ENCODE data around the gene ASTN2.
"Not testable (repeated sequence)": the region's sequence is repeated elsewhere in the genome, so short reads cannot be mapped to it uniquely, and the experiment has no call there.

DNA sequence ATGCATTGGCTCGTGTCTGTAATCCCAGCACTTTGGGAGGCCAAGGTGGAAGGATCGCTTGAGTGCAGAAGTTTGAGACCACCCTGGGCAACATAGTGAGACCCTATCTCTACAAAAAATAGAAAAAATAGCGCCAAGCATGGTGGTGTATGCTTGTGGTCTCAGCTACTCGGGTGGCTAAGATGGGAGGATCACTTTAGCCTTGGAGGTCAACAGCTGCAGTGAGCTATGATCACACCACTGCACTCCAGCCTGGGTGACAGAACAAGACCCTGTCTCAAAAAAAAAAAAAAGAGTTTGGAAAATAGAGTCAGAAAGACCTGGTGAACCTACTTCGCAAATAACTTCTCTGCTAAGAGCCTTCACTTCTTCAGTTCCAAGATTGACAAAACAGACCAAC lies 516.7 kb downstream of the ASTN2 start:
- TF ChIP-seq, protein P1, sequence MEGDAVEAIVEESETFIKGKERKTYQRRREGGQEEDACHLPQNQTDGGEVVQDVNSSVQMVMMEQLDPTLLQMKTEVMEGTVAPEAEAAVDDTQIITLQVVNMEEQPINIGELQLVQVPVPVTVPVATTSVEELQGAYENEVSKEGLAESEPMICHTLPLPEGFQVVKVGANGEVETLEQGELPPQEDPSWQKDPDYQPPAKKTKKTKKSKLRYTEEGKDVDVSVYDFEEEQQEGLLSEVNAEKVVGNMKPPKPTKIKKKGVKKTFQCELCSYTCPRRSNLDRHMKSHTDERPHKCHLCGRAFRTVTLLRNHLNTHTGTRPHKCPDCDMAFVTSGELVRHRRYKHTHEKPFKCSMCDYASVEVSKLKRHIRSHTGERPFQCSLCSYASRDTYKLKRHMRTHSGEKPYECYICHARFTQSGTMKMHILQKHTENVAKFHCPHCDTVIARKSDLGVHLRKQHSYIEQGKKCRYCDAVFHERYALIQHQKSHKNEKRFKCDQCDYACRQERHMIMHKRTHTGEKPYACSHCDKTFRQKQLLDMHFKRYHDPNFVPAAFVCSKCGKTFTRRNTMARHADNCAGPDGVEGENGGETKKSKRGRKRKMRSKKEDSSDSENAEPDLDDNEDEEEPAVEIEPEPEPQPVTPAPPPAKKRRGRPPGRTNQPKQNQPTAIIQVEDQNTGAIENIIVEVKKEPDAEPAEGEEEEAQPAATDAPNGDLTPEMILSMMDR (IDR thresholded peaks at IDR 0.05; ENCODE audit: insufficient read depth, low read depth, low read length) = not testable (repeated sequence)
- TF ChIP-seq EZH2 (IDR thresholded peaks at IDR 0.05; ENCODE audit: insufficient read depth, low read length) = not testable (repeated sequence)
